GM15510 (cell line): ENCODE results near the gene SLC30A4.

ENCODE experiments used
- POLR2A ChIP-seq: IDR thresholded peaks from 3 replicates; pipeline ENCODE4 v1.6.1; 2011; ENCODE audit warnings: borderline replicate concordance; ENCODE audit not compliant: insufficient read length; ENCODE audit errors: extremely low read depth

The SLC30A4 gene

DNA sequence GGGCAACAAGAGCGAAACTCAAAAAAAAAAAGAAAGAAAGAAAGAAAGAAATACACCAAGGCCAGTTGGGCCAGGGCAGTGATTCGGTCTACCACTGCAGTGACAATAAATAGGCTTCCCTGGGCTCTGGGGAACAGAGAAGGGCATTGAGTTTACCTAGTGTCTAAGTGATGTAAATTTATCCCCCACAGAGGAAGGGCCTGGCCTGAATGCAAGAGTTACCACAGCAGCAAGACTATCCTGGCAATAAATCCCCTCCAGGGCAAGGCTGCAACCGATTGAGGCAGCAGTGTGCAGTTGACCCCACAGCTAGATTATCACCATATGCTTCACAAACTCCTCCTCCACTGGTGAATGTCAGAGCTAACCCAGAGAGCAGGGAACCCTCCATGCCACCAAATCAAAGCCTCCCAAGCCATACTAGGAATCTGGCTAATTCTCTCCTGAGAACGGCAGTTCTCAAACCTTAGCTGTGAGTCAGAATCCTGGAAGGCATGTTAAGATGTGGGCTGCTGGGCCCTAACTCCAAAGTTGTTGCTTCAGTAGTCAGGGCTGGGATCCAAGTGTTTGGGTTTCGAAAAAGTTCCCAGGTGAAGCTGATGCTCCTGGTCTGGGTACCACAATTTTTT is 79.9 kb downstream of the SLC30A4 start:
- TF ChIP-seq POLR2A: no peak

DNA sequence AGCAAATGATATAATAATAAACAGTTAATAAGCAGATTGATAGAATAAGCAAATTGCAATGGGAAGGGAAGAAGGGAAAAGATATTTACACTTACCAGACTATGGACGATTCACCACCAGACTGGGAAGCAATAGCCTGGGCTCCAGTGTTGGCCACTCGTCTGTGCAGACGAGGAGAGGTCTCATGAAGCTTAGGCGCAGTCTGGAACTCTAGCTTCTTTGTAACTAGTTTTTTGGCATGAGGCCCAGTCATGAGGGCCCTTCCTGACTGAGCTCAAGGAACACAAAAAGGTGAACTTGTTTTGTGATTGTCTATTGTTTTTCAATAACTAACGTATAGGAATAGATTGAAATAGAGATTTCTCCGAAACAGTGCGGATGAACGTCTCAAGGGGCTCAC is 80.9 kb downstream of the SLC30A4 start:
- no peak for TF ChIP-seq POLR2A

DNA sequence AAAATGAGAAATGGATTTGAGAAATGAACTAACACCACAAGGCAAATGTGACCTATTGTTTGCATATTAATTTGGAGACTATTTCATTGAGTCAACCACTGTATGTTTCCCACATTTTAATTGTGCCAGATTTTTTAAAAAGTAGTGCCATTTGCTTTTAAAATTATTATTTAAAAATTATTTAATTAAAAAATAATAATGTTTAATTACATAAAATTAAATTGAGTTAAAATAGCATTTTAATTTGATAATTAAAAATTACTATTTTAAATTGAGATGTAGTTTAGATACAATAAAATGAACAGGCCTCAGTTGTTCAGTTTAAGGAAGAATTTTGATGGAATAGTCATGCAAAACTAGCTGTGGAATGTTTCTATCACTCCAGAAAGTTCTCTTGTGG is 81.5 kb downstream of the SLC30A4 start:
- no peak for TF ChIP-seq POLR2A

DNA sequence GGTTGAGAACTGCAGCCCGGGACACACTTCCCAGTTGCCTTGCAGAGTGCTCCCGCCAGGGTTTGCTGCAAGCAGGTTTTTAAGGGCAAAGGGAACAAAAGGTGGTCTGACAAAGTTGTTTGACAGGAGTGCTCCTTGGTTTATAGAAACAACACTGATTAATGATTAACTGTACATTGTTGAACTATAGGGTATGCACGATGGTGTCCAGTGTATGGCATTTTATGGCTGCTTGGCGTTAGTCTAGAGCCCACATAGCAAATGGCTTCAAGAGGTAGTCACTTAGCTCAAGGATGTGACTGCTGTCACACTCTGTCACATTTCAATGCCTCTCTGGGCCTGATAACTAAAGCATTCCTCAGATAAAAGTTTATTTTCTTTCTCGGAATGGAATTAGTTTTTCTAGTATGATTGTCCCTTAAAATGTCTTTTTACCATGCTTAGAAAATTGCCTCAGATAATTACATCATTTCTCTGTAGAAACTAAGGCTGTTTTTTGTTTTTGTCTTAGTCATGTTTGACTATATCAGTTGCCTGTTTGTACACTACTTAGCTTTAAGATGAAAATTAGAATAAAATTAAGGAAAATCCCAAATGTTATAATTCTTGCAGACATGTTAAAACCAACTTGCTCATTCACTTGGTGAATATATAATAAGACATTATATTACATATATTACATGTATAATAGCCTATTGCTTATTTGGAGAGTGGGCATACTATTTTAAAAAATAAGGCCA is 82.9 kb downstream of the SLC30A4 start:
- no peak for TF ChIP-seq POLR2A

DNA sequence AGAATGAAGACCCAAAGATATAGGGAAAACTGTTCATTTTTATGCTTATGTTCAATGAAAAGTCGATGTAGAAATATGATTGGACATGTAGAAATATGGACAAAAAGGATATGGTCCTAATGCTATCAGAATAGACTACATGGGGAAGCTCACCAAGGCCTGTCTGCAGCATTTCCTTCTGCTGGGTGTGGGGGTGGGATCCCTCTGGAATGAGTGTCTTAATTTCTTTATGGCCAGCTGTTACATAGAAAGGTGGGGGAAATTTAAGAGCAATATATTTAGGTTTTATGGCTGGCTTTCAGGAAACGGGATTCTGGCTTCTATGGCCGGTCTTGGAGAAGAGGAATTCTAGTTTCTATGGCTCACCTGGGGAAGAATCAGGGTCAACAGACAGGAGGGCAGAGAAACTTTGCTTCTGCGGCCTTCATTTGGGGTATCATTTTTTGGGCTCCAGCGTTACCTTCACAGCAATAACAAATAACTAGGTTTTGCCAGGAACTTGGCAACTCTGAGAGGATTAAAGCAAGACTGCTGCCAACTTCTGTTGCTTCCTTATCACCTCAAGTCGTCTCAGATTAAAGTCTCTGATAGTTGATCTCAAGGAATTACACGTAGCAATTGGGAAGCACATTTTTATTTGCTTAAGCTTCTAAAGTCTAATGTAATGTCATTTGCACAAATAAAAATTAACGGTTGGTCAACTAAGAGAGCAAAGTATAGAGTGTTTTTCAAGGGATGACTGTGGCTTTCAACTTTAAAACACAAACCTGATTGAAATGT is 87.2 kb downstream of the SLC30A4 start:
- TF ChIP-seq POLR2A: no peak

DNA sequence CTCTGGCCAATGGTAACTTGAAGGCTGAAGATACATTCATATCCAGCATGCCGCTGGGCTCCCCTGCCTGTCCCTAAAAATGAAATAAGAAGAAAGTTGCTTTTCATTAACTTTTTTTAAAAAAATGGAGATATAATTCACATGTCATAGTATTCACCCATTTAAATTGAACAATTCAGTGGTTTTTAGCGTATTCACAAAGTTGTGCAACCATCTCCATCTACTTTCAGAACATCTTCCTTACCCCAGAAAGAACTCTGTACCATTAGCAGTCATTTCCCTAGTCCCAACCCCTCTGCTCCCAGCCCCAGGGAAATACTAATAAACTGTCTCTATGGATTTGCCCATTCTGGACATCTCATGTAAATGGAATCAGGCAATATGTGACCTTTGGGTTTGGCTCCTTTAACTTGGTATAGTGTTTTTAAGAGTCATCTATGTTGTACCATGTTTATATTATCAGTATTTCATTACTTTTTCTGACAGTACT is 88.4 kb downstream of the SLC30A4 start:
- no peak for TF ChIP-seq POLR2A

DNA sequence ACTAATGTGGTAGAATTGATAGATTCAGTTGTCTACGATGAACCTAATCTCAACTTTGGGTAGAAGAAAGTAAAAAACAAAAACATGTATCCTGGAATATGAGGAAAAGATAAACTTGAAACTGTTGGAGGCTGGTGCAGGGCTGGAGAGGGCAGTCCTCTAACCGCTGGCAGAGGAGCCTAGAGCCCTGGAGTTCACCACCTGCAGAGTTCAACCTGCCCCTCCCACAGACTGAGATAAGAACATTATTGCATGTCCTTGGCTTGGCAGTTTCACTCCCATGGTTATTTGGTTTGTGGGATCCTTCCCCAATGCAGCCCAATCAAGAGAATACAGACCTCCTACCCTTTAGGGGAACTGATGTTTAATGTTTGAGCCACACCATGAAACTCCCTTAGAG is 91.0 kb downstream of the SLC30A4 start:
- no peak for TF ChIP-seq POLR2A

DNA sequence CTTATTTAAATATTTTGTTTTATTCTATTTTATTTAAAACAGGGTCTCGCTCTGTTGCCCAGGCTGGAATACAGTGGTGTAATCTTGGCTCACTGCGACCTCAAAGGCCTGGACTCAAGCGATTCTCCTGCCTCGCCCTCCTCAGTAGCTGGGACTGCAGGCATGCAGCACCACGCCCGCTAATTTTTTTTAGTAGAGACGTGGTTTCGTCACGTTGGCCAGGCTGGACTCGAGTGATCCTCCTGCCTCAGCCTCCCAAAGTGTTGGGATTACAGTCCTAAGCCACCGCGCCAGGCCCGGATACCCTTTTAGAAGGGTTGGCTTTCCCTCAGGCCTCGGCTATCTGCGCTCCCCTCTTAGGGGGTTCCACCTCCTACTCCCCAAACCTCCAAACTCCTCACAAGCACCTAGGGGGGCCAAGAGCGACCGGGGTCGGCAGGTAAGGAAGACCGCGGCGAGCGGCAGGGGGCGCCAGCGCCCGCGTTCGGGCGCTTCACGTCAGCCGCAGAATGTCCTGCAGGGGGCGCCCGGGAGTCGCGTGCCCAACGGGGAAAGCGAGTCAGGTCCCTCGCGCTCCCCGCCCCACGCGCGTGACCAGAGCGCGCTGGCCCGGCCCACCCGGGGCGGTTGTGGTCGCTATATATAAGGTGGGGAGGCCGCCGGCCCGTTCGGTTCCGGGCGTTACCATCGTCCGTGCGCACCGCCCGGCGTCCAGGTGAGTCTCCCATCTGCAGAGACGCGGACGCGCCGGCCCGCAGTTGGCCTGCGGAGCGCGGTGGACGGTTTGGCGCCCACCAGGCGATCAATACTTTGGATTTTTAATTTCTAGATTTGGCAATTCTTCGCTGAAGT is 92.4 kb downstream of the SLC30A4 start:
- no peak for TF ChIP-seq POLR2A
